GM19468 (cell line): ENCODE measurements around the gene UNC45A.
"Not testable (repeated sequence)": the region's sequence is repeated elsewhere in the genome, so short reads cannot be mapped to it uniquely, and the experiment has no call there.

ENCODE experiments used
- ATAC-seq: cut with Tn5 transposase; IDR thresholded peaks from one replicate; pipeline ENCODE4 v1.9.1; 2021; ENCODE audit warnings: mild to moderate bottlenecking, moderate library complexity, moderate number of reproducible peaks; ENCODE audit not compliant: unreplicated experiment; ENCODE audit errors: extremely low read depth

UNC45A gene

GRCh38 chr15:90902840-90903732 lies 32.0 kb upstream of the UNC45A start, which contains the start of gene MAN2A2:
MAN2A2 (plus strand) TSS chr15:90903302; CDS start chr15:90904208, 906 bp downstream.
- peak; percentile 49 for ATAC-seq

DNA sequence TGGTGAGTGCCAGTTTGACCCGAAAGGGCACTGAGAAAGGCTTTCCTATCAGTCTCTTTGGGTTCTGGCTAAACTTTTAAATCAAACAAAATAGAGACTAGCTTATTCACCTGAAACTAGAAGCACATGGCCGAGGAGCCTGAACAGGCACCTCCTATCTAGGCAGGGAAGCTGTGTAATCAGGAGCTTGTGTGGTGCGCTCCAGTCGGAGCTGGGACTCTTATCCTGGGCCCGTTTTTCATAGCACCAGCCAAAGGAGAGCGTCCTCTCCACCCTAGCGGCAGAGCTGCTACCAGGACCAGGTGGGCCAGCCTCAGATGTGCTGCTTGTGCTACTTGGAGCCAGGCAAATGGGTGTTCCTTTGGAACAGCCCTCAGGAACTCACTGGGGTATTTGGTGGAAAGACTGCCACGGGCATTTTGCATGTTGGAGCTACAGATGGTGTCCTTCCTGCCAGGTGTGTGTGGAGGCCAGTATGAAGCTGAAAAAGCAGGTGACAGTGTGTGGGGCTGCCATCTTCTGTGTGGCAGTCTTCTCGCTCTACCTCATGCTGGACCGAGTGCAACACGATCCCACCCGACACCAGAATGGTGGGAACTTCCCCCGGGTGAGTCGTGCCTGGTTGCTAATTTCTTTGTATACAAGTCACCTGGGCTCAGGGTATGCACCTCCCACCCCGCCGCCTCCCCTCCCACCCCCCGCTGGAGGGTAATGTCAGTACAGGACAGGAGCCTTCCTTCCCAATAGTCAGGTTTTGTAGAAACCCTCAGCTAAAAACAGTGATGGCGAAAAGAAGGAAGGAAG lies 31.1 kb upstream of the UNC45A start:
- no peak for ATAC-seq

- no peak for ATAC-seq
Observed at GRCh38 chr15:90904746-90905145, 30.3 kb upstream of the UNC45A start.

DNA sequence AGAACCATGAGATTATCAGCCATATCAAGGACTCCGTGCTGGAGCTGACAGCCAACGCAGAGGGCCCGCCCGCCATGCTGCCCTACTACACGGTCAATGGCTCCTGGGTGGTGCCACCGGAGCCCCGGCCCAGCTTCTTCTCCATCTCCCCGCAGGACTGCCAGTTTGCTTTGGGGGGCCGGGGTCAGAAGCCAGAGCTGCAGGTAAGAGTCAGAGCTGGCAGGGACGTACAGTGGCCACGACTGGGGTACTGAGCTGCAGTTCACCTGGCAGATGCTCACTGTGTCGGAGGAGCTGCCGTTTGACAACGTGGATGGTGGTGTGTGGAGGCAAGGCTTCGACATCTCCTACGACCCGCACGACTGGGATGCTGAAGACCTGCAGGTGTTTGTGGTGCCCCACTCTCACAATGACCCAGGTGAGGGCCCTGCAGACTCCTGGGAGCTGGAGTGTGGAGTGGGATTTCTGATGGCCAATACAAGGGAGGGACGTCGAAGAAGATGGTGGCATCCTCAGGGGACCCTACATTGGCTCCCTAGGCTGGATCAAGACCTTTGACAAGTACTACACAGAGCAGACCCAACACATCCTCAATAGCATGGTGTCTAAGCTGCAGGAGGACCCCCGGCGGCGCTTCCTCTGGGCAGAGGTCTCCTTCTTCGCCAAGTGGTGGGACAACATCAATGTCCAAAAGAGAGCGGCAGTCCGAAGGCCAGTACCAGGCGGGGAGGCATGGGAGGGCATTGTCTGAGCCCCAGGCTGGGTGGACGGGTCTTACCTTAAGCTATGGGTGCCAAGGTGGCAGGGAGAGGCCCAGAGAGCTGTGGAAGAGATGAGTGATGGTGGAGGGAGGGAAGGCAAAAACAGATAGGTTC lies 29.5 kb upstream of the UNC45A start:
- ATAC-seq, result no peak

- no peak for ATAC-seq
Observed at GRCh38 chr15:90906181-90906849, 28.8 kb upstream of the UNC45A start.

- no peak for ATAC-seq
Observed at GRCh38 chr15:90907051-90907660, 27.9 kb upstream of the UNC45A start.

DNA sequence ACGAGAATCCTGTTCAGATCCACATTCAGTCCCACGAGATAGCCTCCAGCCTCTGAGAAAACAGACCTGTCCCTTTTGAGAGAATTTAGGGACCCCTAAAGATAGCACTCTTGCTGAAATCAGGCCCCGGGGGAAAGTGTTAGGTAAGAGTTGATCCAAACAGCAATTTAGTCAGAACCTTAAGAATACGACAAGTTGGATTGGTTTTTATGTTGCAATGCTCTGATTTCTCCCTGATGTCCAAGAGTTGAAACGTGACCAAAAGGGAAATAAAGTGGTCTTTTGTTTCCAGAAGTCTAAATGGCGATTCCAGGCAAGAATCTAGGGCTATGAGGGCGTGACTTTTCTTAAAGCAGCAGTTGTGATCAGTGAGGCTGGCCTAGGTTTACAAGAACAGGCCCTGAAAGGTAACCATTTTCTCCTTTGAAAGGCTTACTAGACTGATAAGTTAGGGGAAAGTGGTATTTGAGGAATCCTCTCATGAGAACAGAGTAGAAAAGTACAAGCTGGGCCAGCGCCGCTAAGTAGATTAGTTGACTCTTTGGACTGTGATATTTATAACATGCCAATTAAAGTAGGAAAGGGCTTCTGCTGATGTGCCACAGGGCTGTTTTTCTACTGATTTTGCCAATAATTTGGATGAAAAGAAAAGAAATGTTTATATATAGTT lies 27.1 kb upstream of the UNC45A start:
- ATAC-seq, result no peak

- not testable (repeated sequence) for ATAC-seq
Observed at GRCh38 chr15:90909449-90909848, 25.6 kb upstream of the UNC45A start.

DNA sequence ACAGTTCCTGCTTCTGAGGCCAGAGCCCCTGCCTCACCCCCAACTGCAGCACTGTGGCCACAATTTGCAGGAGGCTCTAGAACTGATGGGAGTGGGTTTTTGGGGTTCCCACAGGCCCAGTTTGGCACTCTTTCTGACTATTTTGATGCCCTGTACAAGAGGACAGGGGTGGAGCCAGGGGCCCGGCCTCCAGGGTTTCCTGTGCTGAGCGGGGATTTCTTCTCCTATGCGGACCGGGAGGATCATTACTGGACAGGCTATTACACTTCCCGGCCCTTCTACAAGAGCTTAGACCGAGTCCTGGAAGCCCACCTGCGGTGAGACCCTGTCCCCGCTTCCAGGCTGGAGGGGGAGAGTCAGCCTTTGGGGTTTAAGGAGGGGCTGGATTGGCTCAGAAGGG lies 25.1 kb upstream of the UNC45A start:
- no peak for ATAC-seq

GRCh38 chr15:90910441-90911301 lies 24.4 kb upstream of the UNC45A start:
- ATAC-seq, result no peak

- no peak for ATAC-seq
Observed at GRCh38 chr15:90911302-90911623, 23.8 kb upstream of the UNC45A start.

DNA sequence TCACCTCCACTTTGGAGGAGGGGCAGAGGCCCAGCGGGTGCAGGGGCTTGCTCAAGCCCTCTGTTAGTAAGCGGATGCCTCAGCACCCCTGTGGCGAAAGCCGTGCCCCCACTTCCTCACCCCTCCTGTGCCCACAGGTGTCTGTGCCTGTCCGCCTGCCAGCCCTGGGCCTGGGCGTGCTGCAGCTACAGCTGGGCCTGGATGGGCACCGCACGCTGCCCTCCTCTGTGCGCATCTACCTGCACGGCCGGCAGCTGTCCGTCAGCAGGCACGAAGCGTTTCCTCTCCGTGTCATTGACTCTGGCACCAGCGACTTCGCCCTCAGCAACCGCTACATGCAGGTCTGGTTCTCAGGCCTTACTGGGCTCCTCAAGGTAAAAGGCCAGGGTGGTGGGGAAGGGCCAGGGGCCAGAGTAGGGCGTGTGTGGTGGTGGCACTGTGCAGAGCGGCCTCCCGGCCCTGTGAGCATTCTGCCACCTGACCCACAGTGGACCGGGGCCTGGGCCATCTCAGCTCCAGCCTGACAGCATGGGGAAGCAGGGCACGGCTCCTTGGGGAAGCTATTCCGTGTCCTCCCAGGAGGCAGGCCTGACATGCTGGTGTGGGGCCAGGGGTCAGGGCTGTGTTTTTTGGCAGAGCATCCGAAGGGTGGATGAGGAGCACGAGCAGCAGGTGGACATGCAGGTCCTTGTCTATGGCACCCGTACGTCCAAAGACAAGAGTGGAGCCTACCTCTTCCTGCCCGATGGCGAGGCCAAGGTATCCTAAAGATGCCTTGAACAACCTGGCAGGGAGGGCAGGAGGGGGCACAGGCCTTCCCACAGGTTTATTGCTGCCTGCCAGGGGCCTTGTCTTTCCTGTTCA lies 22.9 kb upstream of the UNC45A start:
- ATAC-seq, result no peak

- no peak for ATAC-seq
Observed at GRCh38 chr15:90912770-90913075, 22.4 kb upstream of the UNC45A start.

DNA sequence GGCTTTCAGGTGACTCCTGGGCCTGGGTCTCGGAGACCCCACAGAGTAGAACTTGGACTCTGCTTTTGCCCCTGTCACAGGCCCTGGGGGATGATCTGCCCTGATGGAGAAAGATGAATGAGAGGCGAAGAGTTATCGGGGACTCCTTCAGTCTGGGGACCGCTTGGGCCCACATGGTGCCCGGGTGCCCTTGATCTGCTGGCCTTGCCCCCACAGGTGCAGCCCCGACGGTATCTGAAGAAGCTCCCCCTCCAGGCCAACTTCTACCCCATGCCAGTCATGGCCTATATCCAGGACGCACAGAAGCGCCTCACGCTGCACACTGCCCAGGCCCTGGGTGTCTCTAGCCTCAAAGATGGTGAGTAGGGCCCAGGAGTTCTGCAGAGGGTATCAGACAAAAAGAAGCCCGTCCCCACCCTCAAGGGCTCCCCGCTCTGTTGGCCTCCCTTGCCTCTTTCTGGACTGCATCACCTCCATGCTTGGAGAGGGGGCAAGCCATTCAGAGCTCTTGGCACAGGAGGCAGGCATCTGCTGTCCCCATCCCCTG lies 21.6 kb upstream of the UNC45A start:
- no peak for ATAC-seq

DNA sequence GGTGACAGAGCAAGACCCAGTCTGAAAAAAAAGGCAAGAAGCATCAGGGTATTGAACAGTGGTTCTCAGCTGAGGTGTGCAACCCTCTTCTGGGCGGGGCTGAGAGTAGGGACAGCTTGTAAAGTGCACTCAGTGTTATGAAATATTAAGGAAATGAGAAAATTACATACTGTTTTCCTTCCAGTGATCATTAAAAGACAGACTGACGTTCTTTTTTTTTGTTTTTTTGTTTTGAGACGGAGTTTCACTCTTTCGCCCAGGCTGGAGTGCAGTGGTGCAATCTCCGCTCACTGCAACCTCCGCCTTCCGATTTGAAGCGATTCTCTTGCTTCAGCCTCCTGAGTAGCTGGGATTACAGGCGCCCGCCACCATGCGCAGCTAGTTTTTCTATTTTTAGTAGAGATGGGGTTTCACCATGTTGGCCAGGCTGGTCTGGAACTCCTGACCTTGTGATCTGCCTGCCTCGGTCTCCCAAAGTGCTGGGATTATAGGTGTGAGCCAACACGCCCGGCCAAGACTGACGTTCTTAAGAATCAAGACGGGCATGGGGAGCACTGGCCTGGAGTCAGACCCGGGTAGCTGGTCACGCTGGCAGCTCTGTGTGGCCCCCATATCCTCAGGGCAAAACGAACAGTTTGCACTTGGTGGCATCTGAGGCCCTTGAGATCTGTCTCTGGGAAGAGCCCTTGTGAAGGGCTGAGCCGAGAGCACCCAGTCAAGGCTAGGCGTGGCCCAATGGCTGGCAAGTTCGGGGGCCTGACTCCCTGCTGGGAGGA lies 20.6 kb upstream of the UNC45A start:
- no peak for ATAC-seq

DNA sequence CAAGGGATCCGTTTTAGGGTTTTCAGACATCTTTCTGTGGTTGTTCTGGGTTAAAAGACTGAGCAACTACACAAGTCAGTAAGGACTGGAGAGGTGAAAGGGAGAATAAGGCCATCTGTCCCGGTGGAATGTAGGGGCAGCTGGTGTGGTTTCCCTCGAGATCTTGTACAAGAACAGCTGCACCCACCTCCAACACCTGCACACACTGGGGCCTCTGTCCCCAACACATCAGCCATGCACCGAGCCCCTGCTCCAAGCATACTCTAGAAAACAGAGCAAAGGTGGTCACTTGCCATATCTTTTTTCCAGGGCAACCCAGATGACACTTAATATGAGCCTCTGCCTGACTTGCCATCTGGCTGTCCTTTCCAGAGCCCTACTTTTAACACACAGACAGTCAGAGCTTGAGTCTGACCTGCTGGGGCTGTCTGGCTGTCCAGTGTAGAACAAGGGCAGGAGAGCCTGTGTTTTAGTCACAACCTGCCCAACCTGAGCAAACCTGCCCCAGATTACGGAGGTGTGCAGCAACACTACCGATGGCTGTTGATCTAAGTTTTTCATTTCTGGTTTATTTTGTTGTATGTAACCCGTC lies 19.8 kb upstream of the UNC45A start:
- ATAC-seq, result no peak
